ENCODE measurements around the gene ENG.

DNA sequence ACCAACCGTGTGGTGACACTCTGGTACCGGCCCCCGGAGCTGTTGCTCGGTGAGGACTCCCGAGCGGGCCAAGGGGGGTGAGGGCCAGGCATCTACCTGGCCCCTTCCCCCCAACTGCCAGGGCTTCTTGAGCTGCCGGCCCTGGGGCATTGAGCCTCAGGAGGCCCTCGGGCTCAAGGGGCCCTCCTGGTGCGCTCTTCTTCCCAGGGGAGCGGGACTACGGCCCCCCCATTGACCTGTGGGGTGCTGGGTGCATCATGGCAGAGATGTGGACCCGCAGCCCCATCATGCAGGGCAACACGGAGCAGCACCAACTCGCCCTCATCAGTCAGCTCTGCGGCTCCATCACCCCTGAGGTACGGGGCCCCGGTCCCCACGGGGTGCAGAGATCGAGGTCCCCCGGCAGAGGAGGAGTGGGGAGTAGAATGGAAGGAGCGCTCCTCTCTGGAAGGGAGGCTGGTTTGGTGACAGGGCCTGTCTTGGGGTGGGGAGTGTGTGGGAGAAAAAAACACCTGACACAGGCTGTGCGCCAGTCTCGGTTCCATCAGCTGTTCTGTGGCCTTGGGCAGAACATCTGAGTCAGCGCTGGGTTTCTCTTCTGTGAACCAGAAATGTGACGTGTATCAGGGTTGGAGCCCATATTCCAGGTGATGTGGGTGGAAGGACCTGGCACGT is 66.0 kb downstream of the ENG start:
- TF ChIP-seq GATA2 (IDR thresholded peaks at IDR 0.05; ENCODE audit: low read depth, low read length) (no peak), GATA3 (IDR thresholded peaks at IDR 0.05; ENCODE audit: low read depth, low read length) (no peak)
